Rectal smooth muscle tissue (tissue), 1 donor: ENCODE data around the gene ZBTB7B.
"Not testable (repeated sequence)": the region's sequence is repeated elsewhere in the genome, so short reads cannot be mapped to it uniquely, and the experiment has no call there.

Source experiments
- H3K27ac ChIP-seq: one replicate; pipeline ENCODE4 v1.7.0; 2013; ENCODE audit warnings: low read depth, low read length, inconsistent platforms
- H3K27me3 ChIP-seq: one replicate; pipeline ENCODE4 v1.7.0; 2013; ENCODE audit warnings: low read length; ENCODE audit not compliant: control insufficient read depth, insufficient read depth
- H3K36me3 ChIP-seq: one replicate; pipeline ENCODE4 v1.7.0; 2013; ENCODE audit warnings: low read length; ENCODE audit not compliant: control insufficient read depth, insufficient read depth
- H3K4me1 ChIP-seq: one replicate; pipeline ENCODE4 v1.7.0; 2013; ENCODE audit warnings: low read length; ENCODE audit not compliant: control insufficient read depth, insufficient read depth
- H3K4me3 ChIP-seq: one replicate; pipeline ENCODE4 v1.7.0; 2013; ENCODE audit warnings: low read length
- H3K9ac ChIP-seq: one replicate; pipeline ENCODE4 v1.7.0; 2013; ENCODE audit warnings: low read length

The ZBTB7B gene

DNA sequence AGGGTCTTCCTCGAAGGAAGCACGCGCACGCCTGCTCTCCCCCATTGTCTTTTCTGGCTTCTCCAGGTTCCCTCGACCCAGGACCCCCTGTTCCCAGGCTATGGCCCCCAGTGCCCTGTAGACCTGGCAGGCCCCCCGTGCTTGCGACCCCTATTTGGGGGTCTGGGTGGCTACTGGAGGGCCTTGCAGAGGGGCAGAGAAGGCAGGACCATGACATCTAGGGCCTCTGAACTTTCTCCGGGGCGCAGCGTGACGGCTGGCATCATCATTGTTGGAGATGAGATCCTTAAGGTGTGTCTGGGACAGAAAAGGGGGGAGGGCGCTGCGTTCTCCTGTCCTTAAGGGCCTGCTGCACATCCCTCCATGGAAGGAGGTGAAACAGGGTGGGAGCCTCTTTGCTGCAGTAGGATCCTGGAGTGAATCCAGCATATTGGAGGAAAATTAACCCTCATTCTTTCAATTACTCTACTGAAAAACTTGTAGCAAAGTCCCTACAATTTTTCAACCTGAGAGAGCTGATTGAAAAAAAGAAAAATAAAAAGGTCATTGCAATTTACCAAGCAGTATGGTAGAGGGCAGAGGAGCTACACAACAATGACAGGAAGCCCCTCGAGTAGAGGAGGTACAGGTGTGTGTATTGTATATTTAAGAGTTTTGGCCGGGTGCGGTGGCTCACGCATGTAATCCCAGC is 18.7 kb upstream of the ZBTB7B start:
- H3K36me3 ChIP-seq: peaks cover 4% of the 10 kb centered on the region
- H3K4me3 ChIP-seq: peak overlapping the region; percentile 78
- peak overlapping the region; percentile 8 for H3K27ac ChIP-seq
- H3K27me3 ChIP-seq: no peaks in the 10 kb centered on the region
- H3K4me1 ChIP-seq: peaks cover 6% of the 10 kb centered on the region
- H3K9ac ChIP-seq: no peak overlapping the region

- not testable (repeated sequence) for H3K4me1 ChIP-seq, H3K4me3 ChIP-seq, H3K27me3 ChIP-seq, H3K27ac ChIP-seq, H3K9ac ChIP-seq, H3K36me3 ChIP-seq
These were observed 15.9 kb upstream of the ZBTB7B start for GRCh38 chr1:154986736-154987135.

GRCh38 chr1:154987326-154987725 is 15.3 kb upstream of the ZBTB7B start:
- Histone ChIP-seq H3K36me3 (peaks cover 8% of the 10 kb centered on the region), H3K27me3 (no peaks in the 10 kb centered on the region), H3K27ac (no peak overlapping the region), H3K4me1 (peaks cover 6% of the 10 kb centered on the region), H3K4me3 (no peak overlapping the region), H3K9ac (no peak overlapping the region)

DNA sequence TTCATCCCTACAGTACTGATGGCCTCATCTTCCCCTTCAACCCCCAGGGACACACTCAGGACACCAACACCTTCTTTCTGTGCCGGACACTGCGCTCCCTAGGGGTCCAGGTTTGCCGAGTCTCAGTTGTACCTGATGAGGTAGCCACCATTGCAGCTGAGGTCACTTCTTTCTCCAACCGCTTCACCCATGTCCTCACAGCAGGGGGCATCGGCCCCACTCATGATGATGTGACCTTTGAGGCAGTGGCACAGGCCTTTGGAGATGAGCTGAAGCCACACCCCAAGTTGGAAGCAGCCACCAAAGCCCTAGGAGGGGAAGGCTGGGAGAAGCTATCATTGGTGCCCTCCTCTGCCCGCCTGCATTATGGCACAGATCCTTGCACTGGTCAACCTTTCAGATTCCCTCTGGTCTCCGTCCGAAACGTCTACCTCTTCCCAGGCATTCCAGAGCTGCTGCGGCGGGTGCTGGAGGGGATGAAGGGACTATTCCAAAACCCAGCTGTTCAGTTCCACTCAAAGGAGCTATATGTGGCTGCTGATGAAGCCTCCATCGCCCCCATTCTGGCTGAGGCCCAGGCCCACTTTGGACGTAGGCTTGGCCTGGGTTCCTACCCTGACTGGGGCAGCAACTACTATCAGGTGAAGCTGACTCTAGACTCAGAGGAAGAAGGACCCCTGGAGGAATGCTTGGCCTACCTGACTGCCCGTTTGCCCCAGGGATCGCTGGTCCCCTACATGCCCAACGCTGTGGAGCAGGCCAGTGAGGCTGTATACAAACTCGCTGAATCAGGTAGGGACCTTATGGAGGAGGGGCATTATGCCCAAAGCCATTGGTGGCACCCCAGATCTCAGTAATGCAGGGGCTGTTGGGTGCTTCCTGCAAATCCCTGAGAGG is 14.3 kb upstream of the ZBTB7B start:
- H3K36me3 ChIP-seq: peaks cover 8% of the 10 kb centered on the region
- no peaks in the 10 kb centered on the region for H3K27me3 ChIP-seq
- no peak overlapping the region for H3K27ac ChIP-seq
- no peak overlapping the region for H3K4me3 ChIP-seq
- no peak overlapping the region for H3K9ac ChIP-seq
- H3K4me1 ChIP-seq: peaks cover 4% of the 10 kb centered on the region

- Histone ChIP-seq H3K9ac (peak overlapping the region; percentile 29), H3K27me3 (no peaks in the 10 kb centered on the region)
These were observed 13.3 kb upstream of the ZBTB7B start for GRCh38 chr1:154989195-154989860.

GRCh38 chr1:154990276-154990675 is 12.3 kb upstream of the ZBTB7B start:
- Histone ChIP-seq H3K27ac (no peak overlapping the region), H3K36me3 (peaks cover 8% of the 10 kb centered on the region), H3K4me3 (no peak overlapping the region), H3K27me3 (no peaks in the 10 kb centered on the region), H3K9ac (no peak overlapping the region), H3K4me1 (no peaks in the 10 kb centered on the region)

More at GRCh38 chr1:154989195-154989860, 13.3 kb upstream of the ZBTB7B start:
- Histone ChIP-seq H3K27ac (no peak overlapping the region), H3K4me1 (no peaks in the 10 kb centered on the region), H3K36me3 (peaks cover 8% of the 10 kb centered on the region), H3K4me3 (no peak overlapping the region)

- Histone ChIP-seq H3K27me3 (no peaks in the 10 kb centered on the region), H3K4me3 (no peak overlapping the region), H3K36me3 (peaks cover 6% of the 10 kb centered on the region), H3K9ac (no peak overlapping the region), H3K4me1 (no peaks in the 10 kb centered on the region), H3K27ac (no peak overlapping the region)
These were observed 9.7 kb upstream of the ZBTB7B start for GRCh38 chr1:154992721-154993571.

GRCh38 chr1:154993572-154994268 is 8.9 kb upstream of the ZBTB7B start, which contains the start of gene LENEP:
Gene LENEP (plus strand): TSS chr1:154993586. CDS start chr1:154993608, 22 bp downstream.
- H3K27ac ChIP-seq: no peak within 1 kb of the TSS
- H3K27me3 ChIP-seq: no peaks in the 10 kb centered on the region
- peaks cover 4% of the 10 kb centered on the region for H3K36me3 ChIP-seq
- no peak within 1 kb of the TSS for H3K4me3 ChIP-seq
- H3K9ac ChIP-seq: no peak within 1 kb of the TSS
- no peaks in the 10 kb centered on the region for H3K4me1 ChIP-seq

- Histone ChIP-seq H3K27me3 (no peaks in the 10 kb centered on the region), H3K27ac (no peak overlapping the region), H3K4me3 (no peak overlapping the region), H3K9ac (no peak overlapping the region), H3K36me3 (peaks cover 4% of the 10 kb centered on the region), H3K4me1 (peaks cover 4% of the 10 kb centered on the region)
These were observed 8.4 kb upstream of the ZBTB7B start for GRCh38 chr1:154994269-154994587.

GRCh38 chr1:154994591-154994990 is 8.0 kb upstream of the ZBTB7B start:
- Histone ChIP-seq H3K27me3 (no peaks in the 10 kb centered on the region), H3K9ac (no peak overlapping the region), H3K27ac (no peak overlapping the region), H3K4me3 (no peak overlapping the region), H3K36me3 (peaks cover 4% of the 10 kb centered on the region), H3K4me1 (peaks cover 5% of the 10 kb centered on the region)

DNA sequence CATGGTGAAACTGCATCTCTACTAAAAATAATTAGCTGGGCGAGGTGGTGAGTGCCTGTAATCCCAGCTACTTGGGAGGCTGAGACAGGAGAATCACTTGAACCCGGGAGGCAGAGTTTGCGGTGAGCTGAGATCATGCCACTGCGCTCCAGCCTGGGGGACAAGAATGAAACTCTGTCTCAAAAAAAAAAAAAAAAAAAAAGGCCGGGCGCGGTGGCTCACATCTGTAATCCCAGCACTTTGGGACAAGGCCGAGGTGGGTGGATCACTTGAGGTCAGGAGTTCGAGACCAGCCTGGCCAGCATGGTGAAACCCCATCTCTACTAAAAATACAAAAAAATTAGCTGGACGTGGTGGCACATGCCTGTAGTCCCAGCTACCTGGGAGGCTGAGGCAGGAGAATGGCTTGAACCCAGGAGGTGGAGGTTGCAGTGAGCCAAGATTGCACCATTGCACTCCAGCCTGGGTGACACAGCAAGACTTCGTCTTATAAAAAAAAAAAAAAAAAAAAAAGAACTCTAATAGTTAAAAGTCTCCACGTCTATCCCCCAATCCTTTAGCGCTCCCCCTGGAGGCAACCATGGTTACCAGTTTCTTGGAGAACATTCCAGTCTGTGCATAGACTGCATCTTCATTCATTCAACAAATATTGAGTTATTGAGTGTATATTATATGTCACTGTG is 7.2 kb upstream of the ZBTB7B start:
- not testable (repeated sequence) for H3K36me3 ChIP-seq, H3K27me3 ChIP-seq, H3K27ac ChIP-seq, H3K4me1 ChIP-seq, H3K9ac ChIP-seq, H3K4me3 ChIP-seq
